Caco-2 (cell line): Measurements from ENCODE around the gene PHLDA2. TPM values are rescaled to one million over a fixed set of nuclear protein-coding genes. Genes with fewer than 3 reads are reported as not detected.

Source experiments
- BruUV-seq: library from RNA; stranded (reverse); fragments of 400-500 nt; replicated peaks from 2 replicates; lab custom pipeline; 2021; lab: Mats Ljungman, UMichigan
- CTCF ChIA-PET: fragments of 300-600 bp; sonication (Branson Sonifier 250); formaldehyde crosslinking; loops from one replicate; lab custom pipeline; 2022; ENCODE audit warnings: antibody characterized with exemption; lab: Charles Lee
- POLR2A ChIA-PET: fragments of 300-600 bp; sonication (Branson Sonifier 250); formaldehyde crosslinking; loops from one replicate; lab custom pipeline; 2022; ENCODE audit warnings: antibody characterized with exemption; lab: Charles Lee
- DNase-seq, 2 experiments: peaks; one replicate each; pipeline versions ENCODE4 v3.0.0 to v3.0.0-alpha.2; 2020 to 2022
- H3K27me3 ChIP-seq: replicated peaks from 2 replicates; pipeline ENCODE4 v1.6.0; 2011; ENCODE audit warnings: low read length; ENCODE audit not compliant: control insufficient read depth, insufficient read depth
- H3K36me3 ChIP-seq: 2 replicates; pipeline ENCODE4 v1.5.1; 2011; ENCODE audit warnings: low read length; ENCODE audit not compliant: control insufficient read depth, insufficient read depth
- H3K4me1 ChIP-seq: fragments of 250-450 bp; sonication (Bioruptor Pico); 2 replicates; pipeline ENCODE4 v1.5.1; 2020; ENCODE audit warnings: mild to moderate bottlenecking
- H3K4me3 ChIP-seq: 2 replicates; pipeline ENCODE4 v1.5.1; 2011; ENCODE audit warnings: low read depth, mild to moderate bottlenecking, control low read depth, low read length
- H3K9me3 ChIP-seq: fragments of 250-450 bp; sonication (Bioruptor Pico); 2 replicates; pipeline ENCODE4 v1.5.1; 2020; ENCODE audit warnings: mild to moderate bottlenecking, moderate library complexity
- H3K27ac Mint-ChIP-seq: one replicate; pipeline ENCODE4 v1.8.0; 2022; ENCODE audit warnings: mixed read lengths; ENCODE audit not compliant: unreplicated experiment
- H3K27me3 Mint-ChIP-seq: one replicate; pipeline ENCODE4 v1.8.0; 2022; ENCODE audit warnings: mixed read lengths; ENCODE audit not compliant: insufficient read depth, unreplicated experiment
- H3K36me3 Mint-ChIP-seq: one replicate; pipeline ENCODE4 v1.8.0; 2022; ENCODE audit warnings: mild to moderate bottlenecking, mixed read lengths; ENCODE audit not compliant: insufficient read depth, unreplicated experiment
- H3K4me1 Mint-ChIP-seq: one replicate; pipeline ENCODE4 v1.8.0; 2022; ENCODE audit warnings: low read depth, mixed read lengths; ENCODE audit not compliant: unreplicated experiment
- H3K4me3 Mint-ChIP-seq: one replicate; pipeline ENCODE4 v1.8.0; 2022; ENCODE audit warnings: mild to moderate bottlenecking, moderate library complexity, mixed read lengths; ENCODE audit not compliant: unreplicated experiment
- H3K9me3 Mint-ChIP-seq: one replicate; pipeline ENCODE4 v1.8.0; 2022; ENCODE audit warnings: mixed read lengths; ENCODE audit not compliant: unreplicated experiment
- CTCF ChIP-seq, 2 experiments: fragments of 200-600 bp in 1 of 2; IDR thresholded peaks; 1 replicate in 1 of 2; 2 replicates in 1 of 2; pipeline versions ENCODE4 v1.5.1 to v1.8.0; 2011 to 2022; ENCODE audit warnings: antibody characterized with exemption in 1 of 2, control low read depth in 1 of 2, inconsistent platforms in 1 of 2, low read depth in 1 of 2, low read length in 1 of 2, mild to moderate bottlenecking in 1 of 2, moderate library complexity in 1 of 2; ENCODE audit not compliant: insufficient read depth in 1 of 2, severe bottlenecking in 1 of 2, unreplicated experiment in 1 of 2
- intact Hi-C: fragments of 100-400 bp; cut with micrococcal nuclease; formaldehyde crosslinking; loops from one replicate; pipeline ENCODE4 v1.10.0; 2022; ENCODE audit not compliant: unreplicated experiment
- total RNA-seq: library from RNA; stranded (reverse); gene quantifications from 2 replicates; pipeline ENCODE4 v1.2.3, GENCODE V29; 2022

Gene PHLDA2
- total RNA-seq, 1 experiment from 2014 or later: 19.1 TPM

DNA sequence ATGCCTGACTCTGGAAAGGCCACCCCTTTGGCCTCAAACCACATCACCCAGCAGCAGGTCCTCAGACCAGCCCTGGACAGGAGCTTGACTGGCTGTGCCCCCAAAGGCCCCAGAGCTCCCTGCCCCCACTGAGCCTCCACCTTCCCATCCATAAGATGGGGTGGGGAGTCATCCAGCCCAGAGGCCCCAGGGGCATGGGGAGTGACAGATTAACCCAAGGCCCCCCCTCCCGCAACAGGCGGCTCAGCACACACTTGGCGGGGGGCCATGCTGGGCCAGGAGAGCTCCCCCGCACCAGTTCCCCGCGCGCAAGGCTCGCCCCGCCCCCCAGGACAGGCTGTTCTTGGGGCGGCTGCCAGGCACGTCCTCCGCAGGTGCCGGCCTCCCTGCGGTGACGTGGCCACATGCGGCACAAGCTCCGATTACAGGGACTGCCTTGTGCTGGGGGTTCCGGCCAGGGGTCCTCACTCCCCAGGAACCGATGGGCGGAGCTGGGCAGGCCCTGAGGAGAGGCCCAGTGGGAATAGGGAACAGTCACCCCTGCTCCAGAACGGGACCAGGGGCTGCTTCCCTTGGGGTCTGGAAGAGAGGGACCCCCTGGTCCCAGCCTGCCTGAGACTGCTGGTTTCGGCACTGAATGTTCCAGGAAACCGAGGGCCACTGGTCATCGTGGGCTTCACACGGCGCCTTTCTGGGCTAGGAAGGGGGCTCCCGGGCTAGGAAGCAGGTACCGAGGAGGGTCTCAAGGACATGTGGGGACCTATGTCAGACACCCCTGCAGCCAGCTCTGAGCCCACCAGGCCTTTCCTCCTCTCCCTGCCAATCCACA, 38.5 kb downstream of the PHLDA2 start:
- POLR2A ChIA-PET: no interaction called here
- intact Hi-C loops: no loop called here
- no peaks in the 10 kb centered on the region for H3K27me3 Mint-ChIP-seq
- H3K9me3 Mint-ChIP-seq: no peaks in the 10 kb centered on the region
- H3K4me3 Mint-ChIP-seq: no peak overlapping the region
- Histone ChIP-seq H3K4me3 (no peak overlapping the region), H3K4me1 (peaks cover 40% of the 10 kb centered on the region), H3K9me3 (no peaks in the 10 kb centered on the region), H3K36me3 (no peaks in the 10 kb centered on the region), H3K27me3 (no peaks in the 10 kb centered on the region)
- no TSS peak for BruUV-seq
- H3K36me3 Mint-ChIP-seq: peaks cover 9% of the 10 kb centered on the region
- TF ChIP-seq CTCF (IDR thresholded peaks at IDR 0.05; ENCODE audit: insufficient read depth in 1 of 2, low read depth in 1 of 2, low read length in 1 of 2, severe bottlenecking in 1 of 2, unreplicated experiment in 1 of 2): no peak
- no peak overlapping the region for H3K27ac Mint-ChIP-seq
- DNase-seq: no peak
- H3K4me1 Mint-ChIP-seq: peaks cover 17% of the 10 kb centered on the region
- CTCF ChIA-PET: interaction anchor here (6.4 kb wide), 1 partner anchor 358 kb away, joined by 131 read pairs; no protein-coding TSS in a partner anchor

- no peak overlapping the region for H3K4me3 ChIP-seq
- peaks cover 46% of the 10 kb centered on the region for H3K4me1 ChIP-seq
- peak; percentile 72 to 78 for DNase-seq
- ChIA-PET POLR2A (interaction anchor here (1.0 kb wide), 1 partner anchor 40 kb away, joined by 3 read pairs; the partner anchor contains the start of gene PHLDA2), CTCF (interaction anchor here (1.0 to 6.4 kb wide), 5 partner anchors 13 to 357 kb away, joined by 3 to 131 read pairs (median 5); a partner anchor contains a TSS)
- H3K36me3 ChIP-seq: no peaks in the 10 kb centered on the region
- H3K4me3 Mint-ChIP-seq: no peak overlapping the region
- no peaks in the 10 kb centered on the region for H3K27me3 ChIP-seq
- H3K4me1 Mint-ChIP-seq: peaks cover 17% of the 10 kb centered on the region
- no peak for TF ChIP-seq CTCF (IDR thresholded peaks at IDR 0.05; ENCODE audit: insufficient read depth in 1 of 2, low read depth in 1 of 2, low read length in 1 of 2, severe bottlenecking in 1 of 2, unreplicated experiment in 1 of 2)
- no peak overlapping the region for H3K27ac Mint-ChIP-seq
- intact Hi-C loops: loop anchor here (5.0 kb wide), 1 partner anchor 462 kb away; no protein-coding TSS in a partner anchor
- no peaks in the 10 kb centered on the region for H3K9me3 ChIP-seq
- no peaks in the 10 kb centered on the region for H3K9me3 Mint-ChIP-seq
- BruUV-seq: no TSS peak
- H3K36me3 Mint-ChIP-seq: peaks cover 16% of the 10 kb centered on the region
- H3K27me3 Mint-ChIP-seq: no peaks in the 10 kb centered on the region
Observed at GRCh38 chr11:2889362-2890273, 39.6 kb downstream of the PHLDA2 start.
